Ovary (tissue), 3 donors: ENCODE results near the gene SNX2.

Experiments
- EP300 ChIP-seq: sonication (generic); formaldehyde crosslinking; IDR thresholded peaks from one replicate; pipeline ENCODE4 v1.6.1; 2017; ENCODE audit warnings: antibody characterized with exemption
- POLR2A ChIP-seq: fragments of 450-650 bp; IDR thresholded peaks from one replicate; pipeline ENCODE4 v1.6.1; 2017; ENCODE audit warnings: antibody characterized with exemption, mild to moderate bottlenecking, moderate library complexity
- TF ChIP-seq, protein P1 (sequence below), 3 donors: fragments of 450-650 bp in 2 of 3; fragments of 200-600 bp in 1 of 3; IDR thresholded peaks; one replicate each; pipeline versions ENCODE4 v1.5.1 to v1.8.0; 2016 to 2022; ENCODE audit warnings: antibody characterized with exemption in 3 of 3, mild to moderate bottlenecking in 1 of 3
- donor health status: DM: no; HTN: no; CAD: no.

GRCh38 chr5:122863721-122864120 is 88.8 kb downstream of the SNX2 start:
- TF ChIP-seq, protein P1, sequence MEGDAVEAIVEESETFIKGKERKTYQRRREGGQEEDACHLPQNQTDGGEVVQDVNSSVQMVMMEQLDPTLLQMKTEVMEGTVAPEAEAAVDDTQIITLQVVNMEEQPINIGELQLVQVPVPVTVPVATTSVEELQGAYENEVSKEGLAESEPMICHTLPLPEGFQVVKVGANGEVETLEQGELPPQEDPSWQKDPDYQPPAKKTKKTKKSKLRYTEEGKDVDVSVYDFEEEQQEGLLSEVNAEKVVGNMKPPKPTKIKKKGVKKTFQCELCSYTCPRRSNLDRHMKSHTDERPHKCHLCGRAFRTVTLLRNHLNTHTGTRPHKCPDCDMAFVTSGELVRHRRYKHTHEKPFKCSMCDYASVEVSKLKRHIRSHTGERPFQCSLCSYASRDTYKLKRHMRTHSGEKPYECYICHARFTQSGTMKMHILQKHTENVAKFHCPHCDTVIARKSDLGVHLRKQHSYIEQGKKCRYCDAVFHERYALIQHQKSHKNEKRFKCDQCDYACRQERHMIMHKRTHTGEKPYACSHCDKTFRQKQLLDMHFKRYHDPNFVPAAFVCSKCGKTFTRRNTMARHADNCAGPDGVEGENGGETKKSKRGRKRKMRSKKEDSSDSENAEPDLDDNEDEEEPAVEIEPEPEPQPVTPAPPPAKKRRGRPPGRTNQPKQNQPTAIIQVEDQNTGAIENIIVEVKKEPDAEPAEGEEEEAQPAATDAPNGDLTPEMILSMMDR (IDR thresholded peaks at IDR 0.05): no peak
- no peak for TF ChIP-seq POLR2A
- TF ChIP-seq EP300: no peak
